OCI-LY3 (cell line): ENCODE data around the gene CTAGE6.
"Not testable (repeated sequence)": the region's sequence is repeated elsewhere in the genome, so short reads cannot be mapped to it uniquely, and the experiment has no call there.

Source experiments
- H2AFZ ChIP-seq: fragments of 200-600, 300-600 bp; shearing (Covaris generic); 2 replicates; pipeline ENCODE4 v1.6.0; 2014; ENCODE audit warnings: antibody characterized with exemption, low read depth, low read length
- H3K27ac ChIP-seq: fragments of 200-600, 300-600 bp; sonication (generic); 2 replicates; pipeline ENCODE4 v1.5.1; 2014; ENCODE audit warnings: mild to moderate bottlenecking, low read length, moderate library complexity, mixed read lengths
- H3K27me3 ChIP-seq: fragments of 200-600, 300-600 bp; sonication (generic); 2 replicates; pipeline ENCODE4 v1.6.1; 2014; ENCODE audit warnings: low read depth, low read length, mixed read lengths
- H3K36me3 ChIP-seq: fragments of 200-600, 300-600 bp; sonication (generic); replicated peaks from 2 replicates; pipeline ENCODE3; 2014; ENCODE audit warnings: low read depth, low read length, mixed read lengths
- H3K4me1 ChIP-seq: fragments of 300-600, 200-600 bp; sonication (generic); 2 replicates; pipeline ENCODE4 v1.6.1; 2014; ENCODE audit warnings: low read length, mixed read lengths
- H3K4me2 ChIP-seq: fragments of 200-600, 300-600 bp; sonication (generic); 2 replicates; pipeline ENCODE4 v1.6.1; 2014; ENCODE audit warnings: low read length, mixed read lengths
- H3K4me3 ChIP-seq: fragments of 300-600, 200-600 bp; sonication (generic); 2 replicates; pipeline ENCODE4 v1.5.1; 2014; ENCODE audit warnings: antibody characterized with exemption, mild to moderate bottlenecking, low read length, moderate library complexity
- H3K79me2 ChIP-seq: fragments of 300-600, 200-600 bp; shearing (Covaris generic); 2 replicates; pipeline ENCODE4 v1.6.1; 2014; ENCODE audit warnings: mild to moderate bottlenecking, low read length, mixed read lengths
- H3K9ac ChIP-seq: fragments of 300-600, 200-600 bp; shearing (Covaris generic); 2 replicates; pipeline ENCODE4 v1.6.0; 2014; ENCODE audit warnings: mild to moderate bottlenecking, low read length, moderate library complexity
- H3K9me3 ChIP-seq: fragments of 200-600, 300-600 bp; shearing (Covaris generic); 2 replicates; pipeline ENCODE4 v1.6.1; 2014; ENCODE audit warnings: low read length, mixed read lengths; ENCODE audit not compliant: insufficient read depth
- H4K20me1 ChIP-seq: fragments of 200-600, 300-600 bp; sonication (generic); 2 replicates; pipeline ENCODE4 v1.6.1; 2016; ENCODE audit warnings: low read length, mixed read lengths; ENCODE audit not compliant: insufficient read depth
- CTCF ChIP-seq: fragments of 200-600, 300-600 bp; sonication (generic); IDR thresholded peaks from 2 replicates; pipeline ENCODE4 v1.5.1; 2014; ENCODE audit warnings: antibody characterized with exemption, low read length, low read depth
- EZH2phosphoT487 ChIP-seq: fragments of 200-600 bp; shearing (Covaris generic); IDR thresholded peaks from 2 replicates; pipeline ENCODE4 v1.6.1; 2018; ENCODE audit warnings: antibody characterized with exemption, mixed run types, low read depth

Gene CTAGE6

GRCh38 chr7:143735962-143736361, 21.5 kb downstream of the CTAGE6 start:
- Histone ChIP-seq H2AFZ (no peak overlapping the region), H3K4me2 (no peak overlapping the region), H3K36me3 (peaks cover 14% of the 10 kb centered on the region), H3K4me3 (no peak overlapping the region), H3K27ac (no peak overlapping the region), H3K9ac (no peak overlapping the region), H3K79me2 (no peaks in the 10 kb centered on the region), H3K4me1 (peaks cover 3% of the 10 kb centered on the region; the same call in 1 of the 2 replicates), H3K27me3 (no peaks in the 10 kb centered on the region), H3K9me3 (no peaks in the 10 kb centered on the region), H4K20me1 (no peaks in the 10 kb centered on the region)
- TF ChIP-seq EZH2phosphoT487 (no peak), CTCF (no peak)

GRCh38 chr7:143733876-143734275, 23.6 kb downstream of the CTAGE6 start:
- Histone ChIP-seq H3K9me3 (no peaks in the 10 kb centered on the region), H3K4me3 (no peak overlapping the region), H4K20me1 (no peaks in the 10 kb centered on the region), H3K4me2 (no peak overlapping the region), H2AFZ (no peak overlapping the region), H3K27me3 (no peaks in the 10 kb centered on the region), H3K36me3 (peaks cover 28% of the 10 kb centered on the region), H3K9ac (no peak overlapping the region), H3K4me1 (peaks cover 3% of the 10 kb centered on the region; the same call in 1 of the 2 replicates), H3K27ac (no peak overlapping the region), H3K79me2 (no peaks in the 10 kb centered on the region)
- TF ChIP-seq CTCF (no peak), EZH2phosphoT487 (no peak)

- H3K79me2 ChIP-seq: 0 out of 2 replicates have a peak, but pooled peaks cover 3% of the 10 kb centered on the region
- peaks cover 33% of the 10 kb centered on the region for H3K36me3 ChIP-seq
- H3K9me3 ChIP-seq: no peaks in the 10 kb centered on the region
- H3K4me1 ChIP-seq: no peaks in the 10 kb centered on the region
- TF ChIP-seq CTCF (no peak), EZH2phosphoT487 (no peak)
- no peak overlapping the region for H3K4me2 ChIP-seq
- H3K27me3 ChIP-seq: no peaks in the 10 kb centered on the region
- H4K20me1 ChIP-seq: peaks cover 9% of the 10 kb centered on the region; the same call in 1 of the 2 replicates
- H3K27ac ChIP-seq: no peak overlapping the region
- H3K4me3 ChIP-seq: no peak overlapping the region
- H3K9ac ChIP-seq: no peak overlapping the region
- H2AFZ ChIP-seq: no peak overlapping the region
These were observed 29.1 kb downstream of the CTAGE6 start for GRCh38 chr7:143728333-143728862.

- H4K20me1 ChIP-seq, H3K27me3 ChIP-seq, H3K9me3 ChIP-seq, H3K27ac ChIP-seq, H3K4me2 ChIP-seq, H3K9ac ChIP-seq, H3K4me3 ChIP-seq, H3K4me1 ChIP-seq, H2AFZ ChIP-seq, H3K79me2 ChIP-seq: not testable (repeated sequence)
- peaks cover 29% of the 10 kb centered on the region for H3K36me3 ChIP-seq
These were observed 29.9 kb downstream of the CTAGE6 start for GRCh38 chr7:143727561-143727960.

- not testable (repeated sequence) for H3K79me2 ChIP-seq, H3K4me2 ChIP-seq, H2AFZ ChIP-seq, H3K27me3 ChIP-seq, H3K9me3 ChIP-seq, H3K9ac ChIP-seq, H3K4me1 ChIP-seq, H4K20me1 ChIP-seq, H3K4me3 ChIP-seq
- Histone ChIP-seq H3K27ac (0 out of 2 replicates have a peak overlapping the region, but pooled peaks have one; percentile 33), H3K36me3 (peaks cover 26% of the 10 kb centered on the region)
These were observed 31.4 kb downstream of the CTAGE6 start for GRCh38 chr7:143726143-143726542.

GRCh38 chr7:143720335-143720734, 37.2 kb downstream of the CTAGE6 start:
- H2AFZ ChIP-seq, H3K36me3 ChIP-seq, H3K27ac ChIP-seq, H3K9ac ChIP-seq, H3K4me3 ChIP-seq, H3K79me2 ChIP-seq, H3K9me3 ChIP-seq, H3K4me1 ChIP-seq, H4K20me1 ChIP-seq, H3K4me2 ChIP-seq, H3K27me3 ChIP-seq: not testable (repeated sequence)

- H3K9ac ChIP-seq, H3K9me3 ChIP-seq, H3K36me3 ChIP-seq, H3K27me3 ChIP-seq, H3K27ac ChIP-seq, H3K4me2 ChIP-seq, H3K79me2 ChIP-seq, H3K4me3 ChIP-seq, H3K4me1 ChIP-seq, H2AFZ ChIP-seq, H4K20me1 ChIP-seq: not testable (repeated sequence)
These were observed 41.8 kb downstream of the CTAGE6 start for GRCh38 chr7:143715543-143716193.
